Measurements from ENCODE around the gene MEIS3.

The MEIS3 gene

GRCh38 chr19:47357788-47358680 is 61.3 kb downstream of the MEIS3 start:
- DNase-seq (ENCODE audit: low spot score) = no peak

- no peak for DNase-seq (ENCODE audit: low spot score)
Measured at GRCh38 chr19:47356900-47357299, 62.4 kb downstream of the MEIS3 start.

- no peak for DNase-seq (ENCODE audit: low spot score)
Measured at GRCh38 chr19:47353307-47353712, 66.0 kb downstream of the MEIS3 start.

Measured in RKO (cell line).